Articular chondrocyte of knee joint (primary cell): ENCODE results near the gene MPP4. TPM values are rescaled to one million over a fixed set of nuclear protein-coding genes. Genes with fewer than 3 reads are reported as not detected.

Source experiments
- small RNA-seq: library from RNA; depleted of rRNA; stranded (forward); fragments of <200 nt; gene quantifications from one replicate; pipeline ENCODE3, GENCODE V24; 2012
- total RNA-seq: library from RNA; depleted of rRNA; stranded (reverse); fragments of >200 nt; gene quantifications from 2 replicates; pipeline ENCODE4 v1.2.3, GENCODE V29; 2012

Gene MPP4
- total RNA-seq, result 2.1 and 2.2 TPM in 2 replicates

GRCh38 chr2:201698588-201699226 lies at the start of gene MPP4:
MPP4 (minus strand) TSS chr2:201698644; CDS start chr2:201693954, 4,690 bp downstream.

GRCh38 chr2:201643216-201643890 lies 55.1 kb downstream of the MPP4 start, which contains the start of gene TMEM237:
TMEM237 (minus strand) TSS chr2:201643503; CDS start chr2:201643400, 103 bp downstream.

Small RNA genes within 50 kb of the gene (small RNA-seq; reads per million reads assigned to genes)
- not detected for gene RNU6-651P

Other genes starting within 250 kb of the MPP4 start
- gene TRAK2, start 247.2 kb downstream of the MPP4 start, total RNA-seq, result 64.4 and 65.4 TPM in 2 replicates
- 41.8 and 42.1 TPM in 2 replicates for gene STRADB, start 246.9 kb downstream of the MPP4 start, total RNA-seq
- gene TMEM237, start 55.1 kb downstream of the MPP4 start, total RNA-seq, result 51.2 and 52.4 TPM in 2 replicates
- gene ALS2, start 82.3 kb upstream of the MPP4 start, total RNA-seq, result 28.6 and 34.6 TPM in 2 replicates
- gene CDK15, start 107.9 kb upstream of the MPP4 start, total RNA-seq, result 0.11 and 0.13 TPM in 2 replicates